Stimulated activated CD4-positive, alpha-beta T cell treated with anti-CD3 and anti-CD28 coated beads, Interleukin-12 subunit alpha, Interleukin-12 subunit beta, amount 100 ng/mL, for 24 hours (primary cell): Measurements from ENCODE around the gene NF1.
"Not testable (repeated sequence)": the region's sequence is repeated elsewhere in the genome, so short reads cannot be mapped to it uniquely, and the experiment has no call there.

Experiments used
- DNase-seq, 2 experiments: peaks; one replicate each; pipeline ENCODE4 v3.0.0-alpha.2; 2020; ENCODE audit warnings: low read depth in 2 of 2

Gene NF1

DNA sequence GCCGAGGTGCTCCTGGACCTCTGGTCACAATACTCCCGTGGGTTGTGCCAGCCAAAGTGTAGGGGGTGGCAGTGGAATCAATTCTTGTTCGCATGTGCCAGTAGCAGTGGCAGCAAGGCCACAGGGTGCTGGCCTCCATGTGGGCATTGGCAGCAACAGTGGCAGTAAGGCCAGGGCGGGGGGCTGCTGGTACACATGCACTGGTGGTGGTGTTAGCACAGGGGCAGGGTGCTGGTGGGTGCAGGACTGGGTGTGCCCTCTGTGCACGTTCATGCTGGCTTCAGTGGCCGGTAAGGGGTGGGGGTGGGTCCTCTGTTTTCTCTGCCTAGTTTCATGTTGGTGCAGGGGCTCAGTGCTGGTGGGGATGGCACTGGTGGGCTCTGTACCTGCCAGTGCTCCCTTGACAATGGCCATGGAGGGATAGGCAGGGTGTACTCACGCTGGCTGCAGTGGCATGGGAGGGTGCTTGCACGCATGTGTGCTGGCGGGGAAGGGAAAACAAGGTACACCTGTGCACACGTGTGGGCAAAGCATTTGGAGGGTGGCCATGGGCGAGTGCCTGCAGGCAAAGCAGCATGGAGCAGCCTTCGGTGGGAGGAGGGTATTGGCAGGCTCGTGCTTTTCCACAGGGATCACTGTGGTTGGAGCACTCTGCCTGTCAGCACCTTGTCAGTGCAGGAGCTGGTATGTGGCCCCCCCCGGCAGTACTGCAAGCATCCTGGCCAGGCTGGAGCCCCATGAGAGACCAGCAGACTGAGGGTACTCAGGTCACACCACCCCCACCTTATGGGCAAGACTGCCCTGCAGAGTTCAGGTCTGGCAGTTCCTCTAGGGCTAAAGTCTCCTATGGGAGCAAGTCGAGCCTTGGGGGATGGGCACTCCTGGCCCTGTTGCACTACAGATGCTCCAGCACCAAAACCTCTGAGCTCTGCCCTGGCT is 35.8 kb downstream of the NF1 start:
- no peak for DNase-seq

DNA sequence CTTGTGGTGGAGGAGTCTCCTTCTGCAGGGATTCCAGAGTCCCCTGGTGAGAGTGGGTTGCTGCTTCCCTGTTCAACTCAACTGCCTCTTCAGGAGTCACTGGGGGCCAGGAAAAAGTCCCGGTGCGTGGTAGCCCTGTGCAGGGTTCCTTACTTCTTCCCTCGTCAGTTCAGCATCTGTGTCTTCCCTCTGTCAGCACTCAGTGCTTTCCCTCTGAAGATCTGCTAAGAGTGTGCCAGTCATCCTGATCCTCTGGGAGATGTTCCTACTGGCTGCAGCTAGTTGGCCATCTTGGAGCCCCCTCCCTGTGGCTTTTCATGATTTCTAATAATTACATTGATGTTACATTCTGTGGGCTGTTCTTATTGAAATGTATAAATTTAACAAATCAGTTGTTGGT is 36.5 kb downstream of the NF1 start:
- DNase-seq, result no peak

DNA sequence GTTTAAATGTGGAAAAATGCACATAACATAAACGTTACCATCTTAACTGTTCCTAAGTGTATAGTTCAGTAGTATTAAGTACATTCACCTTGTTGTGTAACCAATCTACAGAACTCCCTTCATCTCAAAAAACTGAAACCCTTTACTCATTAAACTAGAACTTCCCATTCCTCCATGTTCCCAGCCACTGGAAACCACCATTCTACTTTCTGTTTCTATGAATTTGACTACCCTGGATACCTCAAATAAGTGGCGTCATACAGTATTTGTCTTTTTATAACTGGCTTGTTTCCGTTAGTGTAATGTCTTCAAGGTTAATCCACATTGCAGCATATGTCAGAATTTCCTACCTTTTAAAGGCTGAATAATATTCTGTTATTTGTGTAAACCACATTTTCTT is 38.2 kb downstream of the NF1 start:
- DNase-seq, result no peak

DNA sequence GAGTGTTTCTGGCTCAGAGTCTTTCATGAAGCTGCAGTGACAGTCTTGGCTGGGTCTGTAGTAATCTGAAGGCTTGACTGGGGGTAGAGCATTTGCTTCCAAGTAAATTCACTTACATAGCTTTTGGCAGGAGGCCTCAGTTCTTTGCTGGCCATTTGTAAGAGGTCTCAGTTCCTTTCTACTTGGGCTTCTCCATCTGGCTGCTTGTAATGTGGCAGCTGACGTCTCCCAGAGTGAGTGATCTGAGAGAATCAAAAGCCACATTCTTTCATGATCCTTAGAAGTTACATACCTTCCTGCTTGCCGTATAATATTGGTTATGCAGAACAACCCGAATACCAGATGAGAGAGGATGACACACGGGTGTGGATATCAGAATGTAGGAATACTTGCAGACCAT is 39.8 kb downstream of the NF1 start:
- no peak for DNase-seq

DNA sequence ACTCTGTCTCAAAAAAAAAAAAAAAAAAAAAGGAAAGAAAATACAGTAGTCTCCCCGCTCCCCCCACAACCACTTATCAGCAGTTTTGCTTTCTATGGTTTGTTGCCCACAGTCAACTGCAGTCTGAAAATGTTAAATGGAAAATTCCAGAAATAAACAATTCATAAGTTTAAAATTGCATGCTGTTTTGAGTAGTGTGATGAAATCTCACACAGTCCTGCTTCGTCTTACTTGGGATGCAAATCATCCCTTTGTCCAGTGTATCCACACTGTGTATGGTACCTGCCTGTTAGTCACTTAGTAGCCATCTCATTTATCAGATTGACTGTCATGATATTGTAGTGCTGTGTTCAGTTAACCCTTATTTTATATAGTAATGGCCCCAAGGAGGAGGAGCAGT is 41.5 kb downstream of the NF1 start:
- no peak for DNase-seq

DNA sequence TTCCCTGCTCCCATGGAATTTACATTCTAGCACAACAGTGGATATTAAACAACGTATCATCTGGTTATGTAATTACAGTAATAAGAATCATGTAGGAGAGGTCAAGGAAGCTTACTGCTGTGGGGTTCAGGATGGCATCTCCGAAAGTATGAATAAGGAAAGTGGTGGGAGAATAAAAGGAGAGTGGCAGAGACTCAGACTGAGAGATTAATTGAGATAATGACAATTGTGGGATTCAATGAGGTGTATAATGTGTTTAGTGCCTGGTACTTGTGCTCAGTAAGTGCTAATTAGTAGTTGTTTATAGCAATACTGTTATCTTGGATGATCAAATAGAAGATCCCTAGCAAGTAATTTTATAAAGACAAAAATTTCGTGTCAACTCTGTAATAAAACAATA is 45.3 kb downstream of the NF1 start:
- no peak for DNase-seq

DNA sequence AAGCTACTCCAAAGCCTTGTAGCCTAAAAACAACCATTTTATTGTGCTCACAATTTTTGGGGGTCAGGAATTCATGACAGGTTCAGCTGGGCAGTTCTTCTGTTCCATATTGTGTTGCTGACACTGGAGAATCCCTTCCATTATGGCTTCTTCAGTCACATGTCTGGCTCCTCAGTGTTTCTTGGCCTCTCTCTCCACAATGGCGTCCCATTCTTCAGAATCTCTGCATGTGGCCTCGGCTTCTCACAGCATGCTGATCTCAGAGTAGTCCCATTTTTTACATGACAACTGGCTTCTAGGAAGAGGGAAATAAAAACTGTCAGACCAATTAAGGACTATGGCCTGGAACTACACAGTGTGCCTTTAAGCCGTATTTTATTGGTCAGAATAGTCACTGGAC is 49.7 kb downstream of the NF1 start:
- DNase-seq, result no peak

DNA sequence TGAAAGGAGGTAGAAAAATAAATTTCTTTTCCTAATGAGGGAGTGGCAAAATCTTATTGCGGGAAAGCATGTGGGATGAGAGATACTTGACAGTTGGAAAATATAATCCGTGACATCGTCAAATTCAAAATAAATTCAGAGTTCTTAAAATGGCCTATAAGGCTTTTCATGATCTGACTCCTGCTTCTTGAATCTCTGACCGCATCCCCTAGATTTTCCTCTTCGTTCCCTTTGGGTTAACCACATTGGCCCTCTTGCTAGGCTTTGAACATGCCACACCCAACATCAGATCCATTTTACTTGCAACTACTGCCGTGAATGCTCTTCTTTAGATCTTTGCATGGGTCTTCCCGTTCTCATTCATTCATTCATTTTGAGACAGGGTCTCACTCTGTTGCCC is 50.1 kb downstream of the NF1 start:
- no peak for DNase-seq

DNA sequence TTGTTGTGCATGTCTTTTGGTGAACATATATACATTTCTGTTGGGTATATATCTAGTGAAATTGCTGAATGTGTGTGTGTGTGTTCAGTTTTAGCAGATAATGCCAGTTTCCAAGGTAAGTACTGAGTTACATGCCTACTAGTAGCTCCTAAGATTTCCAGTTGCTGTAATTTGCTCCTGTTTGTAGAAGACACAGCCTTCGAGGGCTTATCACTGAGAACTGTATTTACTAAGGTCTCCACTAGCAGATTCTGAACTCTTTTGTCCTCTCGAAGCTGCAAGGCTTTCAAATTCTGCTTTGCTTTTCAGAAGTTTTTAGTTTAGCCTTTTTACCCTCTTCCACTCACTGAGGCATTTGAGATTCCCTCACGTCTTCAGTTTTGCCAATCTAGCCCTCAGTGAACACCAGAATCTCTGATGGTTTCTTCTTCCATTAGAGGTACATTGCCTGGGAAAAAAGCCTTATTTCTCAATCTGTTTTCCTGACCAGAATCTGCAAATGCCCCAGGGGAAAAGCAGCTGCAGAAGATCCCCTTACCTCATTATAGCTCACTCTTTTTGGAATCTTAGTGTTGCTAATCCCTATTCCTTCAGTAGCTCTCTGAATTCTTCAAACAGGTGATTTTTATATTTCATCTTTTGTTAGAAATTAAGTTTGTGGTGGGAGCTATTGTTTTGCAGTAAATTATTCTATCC is 52.9 kb downstream of the NF1 start:
- DNase-seq, result no peak

DNA sequence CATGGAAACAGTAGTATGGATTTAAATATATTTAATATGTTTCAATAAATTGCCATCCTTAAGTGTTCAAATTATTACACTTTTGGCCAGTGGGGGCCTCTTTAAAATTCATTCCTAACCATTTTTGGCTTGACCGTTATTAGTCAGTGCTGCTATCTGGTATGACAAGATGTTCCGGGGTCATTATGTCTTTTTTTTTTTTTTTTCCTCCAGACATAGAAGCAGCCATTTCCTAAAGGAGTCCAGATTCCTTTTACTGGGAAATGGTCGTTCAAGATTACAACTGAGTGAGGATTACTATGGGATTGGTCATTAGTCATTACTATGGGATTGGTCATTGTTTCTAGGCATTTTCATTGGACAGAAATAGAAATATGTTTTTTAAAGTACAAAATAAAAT is 53.4 kb downstream of the NF1 start:
- DNase-seq, result no peak

DNA sequence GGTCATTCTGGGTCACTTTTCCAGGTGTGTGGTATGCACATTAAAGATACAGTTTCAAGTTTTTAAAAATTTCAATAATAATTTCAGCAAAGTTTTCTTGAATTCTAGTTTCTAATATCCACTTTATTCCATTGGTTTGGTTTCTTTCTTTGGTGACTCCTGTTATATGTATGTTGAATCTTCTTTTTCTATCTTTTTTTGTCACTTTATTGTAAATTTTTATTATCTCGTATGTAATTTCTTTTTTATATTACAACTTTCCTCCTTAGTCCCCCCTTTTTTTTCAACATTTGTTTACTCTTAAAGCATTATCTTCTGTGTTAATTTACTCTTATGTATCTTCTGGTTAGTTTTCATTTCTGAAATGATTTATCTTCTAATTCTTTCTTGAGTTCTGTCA is 57.5 kb downstream of the NF1 start:
- no peak for DNase-seq

DNA sequence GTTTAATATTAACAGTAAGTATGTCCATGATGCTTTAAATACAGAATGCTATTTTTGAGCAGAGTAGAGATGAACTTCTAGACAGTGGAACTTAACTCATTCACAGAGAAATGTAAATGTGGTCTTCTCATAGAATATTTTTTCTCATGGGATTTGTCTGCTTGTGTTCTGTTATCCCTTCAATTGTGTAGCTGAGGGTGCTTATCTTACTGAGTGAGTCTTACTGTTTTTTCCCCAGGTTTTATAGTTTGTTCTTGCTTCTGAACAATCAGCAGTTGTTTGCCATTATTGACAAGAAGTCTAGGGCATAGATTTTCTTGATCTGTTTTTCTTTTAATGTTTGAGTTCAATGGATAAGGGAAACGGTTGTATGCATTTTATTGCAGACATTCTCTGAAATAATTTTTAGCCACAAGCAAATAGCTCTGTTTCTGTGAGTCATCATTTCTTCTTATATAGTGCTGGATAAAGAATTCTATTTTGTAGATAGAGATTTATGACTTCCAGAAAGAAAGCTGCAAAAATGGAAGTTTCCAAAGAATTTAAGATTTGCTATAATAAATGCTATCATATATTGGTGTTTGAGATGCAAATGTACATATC is 60.5 kb downstream of the NF1 start:
- DNase-seq, result no peak

DNA sequence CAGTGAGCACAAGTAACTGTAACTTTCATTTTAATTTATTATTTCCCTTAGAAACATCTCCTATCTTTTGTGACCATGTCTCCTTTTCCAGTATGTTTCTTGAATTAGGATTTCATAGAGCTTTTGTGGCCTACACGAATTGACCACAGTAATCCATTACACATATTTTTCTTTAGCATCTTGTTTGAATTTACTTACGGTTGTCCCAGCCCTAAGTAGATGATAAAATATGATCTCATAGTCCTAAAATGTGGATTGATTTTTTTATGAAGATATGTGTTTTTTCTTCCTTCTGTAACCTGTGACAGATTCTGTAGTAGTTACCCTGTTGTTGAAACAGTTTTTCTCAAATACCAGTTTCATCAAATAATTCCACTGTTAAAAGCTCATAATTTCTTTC is 61.5 kb downstream of the NF1 start:
- DNase-seq, result no peak

DNA sequence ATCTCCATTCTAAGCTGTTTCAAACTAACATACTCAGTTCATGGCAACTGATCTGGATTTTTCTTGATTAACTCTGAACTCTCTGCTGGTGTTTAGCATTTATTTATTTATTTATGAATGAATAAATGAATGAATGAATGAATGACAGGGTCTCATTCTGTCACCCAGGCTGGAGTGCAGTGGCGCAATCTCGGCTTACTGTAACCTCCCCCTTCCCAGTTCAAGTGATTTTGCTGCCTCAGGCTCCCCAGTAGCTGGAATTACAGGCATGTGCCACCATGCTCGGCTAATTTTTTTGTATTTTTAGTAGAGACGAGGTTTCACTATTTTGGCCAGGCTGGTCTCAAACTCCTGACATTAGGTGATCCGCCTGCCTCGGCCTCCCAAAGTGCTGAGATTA is 62.1 kb downstream of the NF1 start:
- DNase-seq, result not testable (repeated sequence)

DNA sequence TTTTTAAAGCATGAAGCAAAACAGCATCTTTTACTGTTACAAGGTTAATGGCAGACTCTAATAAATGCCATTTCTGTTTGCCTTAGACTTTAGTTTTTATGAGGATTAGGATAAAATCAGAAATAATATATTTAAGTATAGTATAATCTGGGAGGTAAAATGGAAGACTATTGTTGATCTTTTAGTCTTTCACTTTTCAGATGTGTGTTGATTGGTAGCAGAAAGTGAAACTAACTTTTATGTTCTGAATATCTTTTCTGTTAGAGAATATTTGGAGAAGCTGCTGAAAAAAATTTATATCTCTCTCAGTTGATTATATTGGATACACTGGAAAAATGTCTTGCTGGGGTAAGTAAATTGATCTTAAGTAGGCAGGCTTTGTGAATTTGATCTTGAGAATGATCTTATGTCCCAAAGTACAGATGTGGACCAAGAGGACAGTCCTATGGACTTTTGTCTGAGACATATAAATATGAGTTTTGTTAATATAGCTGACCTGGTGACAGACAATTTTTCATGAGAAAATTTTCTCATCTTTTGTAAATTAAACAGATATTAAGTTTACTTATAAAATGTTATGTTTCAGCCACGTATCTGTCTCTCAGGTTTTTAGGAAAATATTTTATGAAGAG is 64.1 kb downstream of the NF1 start:
- no peak for DNase-seq

DNA sequence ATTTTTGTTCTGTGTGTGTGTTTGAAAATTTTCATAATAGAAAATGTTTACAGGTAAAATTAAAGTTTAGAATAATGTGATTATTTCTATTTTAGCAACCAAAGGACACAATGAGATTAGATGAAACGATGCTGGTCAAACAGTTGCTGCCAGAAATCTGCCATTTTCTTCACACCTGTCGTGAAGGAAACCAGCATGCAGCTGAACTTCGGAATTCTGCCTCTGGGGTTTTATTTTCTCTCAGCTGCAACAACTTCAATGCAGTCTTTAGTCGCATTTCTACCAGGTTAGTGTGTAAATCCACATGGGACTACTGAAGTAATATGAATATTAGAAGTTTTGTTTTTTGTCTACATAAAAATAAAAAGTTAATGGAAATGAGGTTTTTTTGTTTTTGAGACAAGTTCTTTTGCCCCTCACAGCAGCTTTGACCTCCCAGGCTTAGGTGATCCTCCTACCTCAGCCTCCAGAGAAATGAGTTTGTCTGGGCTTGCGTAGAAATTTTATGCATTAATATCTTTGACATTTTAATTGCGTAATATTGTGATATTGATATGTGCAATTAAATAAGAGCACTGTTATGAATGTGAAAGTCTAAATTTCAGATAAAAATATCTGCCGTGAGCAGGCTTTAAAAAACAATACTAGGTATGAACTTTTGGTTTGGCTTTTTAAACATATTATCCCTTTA is 68.5 kb downstream of the NF1 start:
- no peak for DNase-seq

DNA sequence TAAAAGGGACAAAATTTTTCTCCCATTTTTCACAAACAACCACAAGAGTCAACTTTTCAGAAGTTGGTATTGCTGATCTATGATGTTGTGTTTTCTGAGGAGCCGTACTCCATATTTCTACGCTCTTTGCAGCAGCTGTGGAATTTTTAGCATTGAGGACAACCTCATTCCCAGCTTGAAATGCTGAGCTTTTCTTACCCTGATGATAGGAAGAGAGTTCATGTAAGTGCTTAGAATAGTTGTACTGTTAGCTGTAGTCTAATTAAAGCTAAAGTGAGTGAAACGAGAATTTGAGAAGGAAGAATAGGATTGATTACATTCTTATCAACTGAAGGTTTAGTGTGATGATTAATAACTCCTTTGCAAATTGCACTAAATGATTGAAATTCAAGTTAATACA is 72.3 kb downstream of the NF1 start:
- no peak for DNase-seq

DNA sequence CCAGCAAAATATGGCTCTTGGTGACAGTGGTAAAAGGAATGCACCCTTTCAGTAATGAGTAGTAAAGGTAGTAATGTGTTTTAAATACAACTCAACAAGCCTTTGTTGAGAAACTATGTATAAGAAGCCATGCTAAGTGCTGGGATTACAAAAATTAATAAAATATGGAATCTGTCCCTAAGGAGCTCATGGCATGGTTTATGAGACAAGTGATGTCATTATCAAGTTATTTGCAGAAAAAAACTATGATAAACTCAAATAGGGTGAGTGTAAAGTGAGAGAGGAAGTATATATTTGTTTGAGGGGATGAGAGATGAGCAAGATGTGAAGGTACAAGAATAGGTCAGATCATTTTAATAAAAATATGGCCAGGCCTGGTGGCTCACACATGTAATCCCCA is 76.9 kb downstream of the NF1 start:
- no peak for DNase-seq

DNA sequence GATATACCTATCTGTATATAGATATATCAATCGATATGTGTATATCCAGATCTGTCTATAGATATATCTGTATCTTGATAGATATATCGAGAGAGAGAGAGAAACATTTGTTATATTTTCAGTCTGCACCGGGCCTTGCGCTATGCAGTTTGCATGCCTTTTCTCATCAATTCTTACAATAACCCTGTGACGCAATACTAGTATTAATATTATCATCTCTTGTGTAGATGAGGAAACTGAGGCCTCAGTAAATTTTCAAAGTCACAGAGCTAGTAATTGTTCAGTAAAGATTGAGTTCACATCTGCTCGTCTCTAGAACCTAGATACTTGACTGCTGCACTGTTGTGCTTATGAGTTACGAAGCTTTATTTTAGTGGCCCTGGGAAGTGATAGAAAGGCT is 77.6 kb downstream of the NF1 start:
- no peak for DNase-seq

DNA sequence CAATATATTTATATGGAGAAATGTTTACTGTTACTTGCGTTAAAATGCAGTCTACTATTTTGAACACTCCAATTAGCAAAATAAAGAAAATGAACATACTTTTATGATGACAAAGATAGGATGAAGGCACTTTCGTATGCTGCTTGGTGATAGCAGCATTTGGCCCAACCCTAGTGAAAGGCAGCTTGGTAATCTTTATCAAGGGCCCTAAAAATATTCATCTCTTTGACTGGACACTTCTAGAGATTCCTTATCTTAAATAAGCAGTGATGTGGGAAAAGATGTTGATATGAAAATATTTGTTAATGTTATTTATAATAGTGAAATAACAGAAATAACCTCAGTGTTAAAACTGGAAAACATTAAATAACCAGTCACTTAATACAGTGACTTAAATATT is 79.4 kb downstream of the NF1 start:
- no peak for DNase-seq

DNA sequence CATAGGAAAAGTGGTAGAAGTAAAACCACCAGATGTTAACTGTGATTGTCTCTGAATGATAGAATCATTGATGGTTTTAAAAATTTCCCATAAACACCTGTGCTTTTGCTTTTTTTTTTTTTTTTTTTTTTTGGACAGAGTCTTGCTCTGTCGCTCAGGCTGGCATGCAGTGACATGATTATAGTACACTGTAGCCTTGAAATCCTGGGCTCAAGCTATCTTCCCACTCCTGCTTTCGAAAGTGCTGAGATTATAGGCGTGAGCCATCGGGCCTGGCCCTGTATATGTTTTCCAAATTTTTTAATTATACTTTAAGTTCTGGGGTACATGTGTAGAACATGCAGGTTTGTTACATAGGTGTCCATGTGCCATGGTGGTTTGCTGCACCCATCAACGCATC is 80.5 kb downstream of the NF1 start:
- DNase-seq, result no peak

DNA sequence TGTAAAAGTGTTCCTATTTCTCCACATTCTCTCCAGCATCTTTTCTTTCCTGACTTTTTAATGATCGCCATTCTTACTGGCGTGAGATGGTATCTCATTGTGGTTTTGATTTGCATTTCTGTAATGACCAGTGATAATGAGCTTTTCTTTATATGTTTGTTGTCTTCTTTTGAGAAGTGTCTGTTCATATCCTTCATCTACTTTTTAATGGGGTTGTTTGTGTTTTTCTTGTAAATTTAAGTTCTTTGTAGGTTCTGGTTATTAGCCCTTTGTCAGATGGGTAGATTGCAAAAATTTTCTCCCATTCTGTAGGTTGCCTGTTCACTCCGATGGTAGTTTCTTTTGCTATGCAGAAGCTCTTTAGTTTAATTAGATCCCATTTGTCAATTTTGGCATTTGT is 81.4 kb downstream of the NF1 start:
- not testable (repeated sequence) for DNase-seq
